HEK293 (cell line): ENCODE data around the gene DOCK7.
A peak's percentile ranks its signal among the peaks of the same experiment; 100 is the strongest.

Source experiments
- BCL11B ChIP-seq: fragments of 450-650 bp; formaldehyde crosslinking; IDR thresholded peaks from 2 replicates; pipeline ENCODE4 v1.5.1; 2016; ENCODE audit warnings: low read depth, missing biosample characterization, missing genetic modification characterization
- CTCF ChIP-seq: fragments of 450-650 bp; formaldehyde crosslinking; IDR thresholded peaks from 2 replicates; pipeline ENCODE4 v1.5.1; 2016; ENCODE audit warnings: missing biosample characterization, missing genetic modification characterization
- HOXC10 ChIP-seq: sonication (generic); formaldehyde crosslinking; IDR thresholded peaks from 2 replicates; pipeline ENCODE4 v1.8.1; 2023; ENCODE audit warnings: mild to moderate bottlenecking, missing genetic modification reagents
- KLF1 ChIP-seq: fragments of 450-650 bp; formaldehyde crosslinking; IDR thresholded peaks from 2 replicates; pipeline ENCODE4 v1.5.1; 2016; ENCODE audit warnings: missing biosample characterization, missing genetic modification characterization
- KLF8 ChIP-seq: fragments of 450-650 bp; formaldehyde crosslinking; IDR thresholded peaks from 2 replicates; pipeline ENCODE4 v1.5.1; 2016; ENCODE audit warnings: missing biosample characterization, missing genetic modification characterization
- KLF9 ChIP-seq: fragments of 450-650 bp; formaldehyde crosslinking; IDR thresholded peaks from 2 replicates; pipeline ENCODE4 v1.5.1; 2016; ENCODE audit warnings: missing biosample characterization, missing genetic modification characterization, low read depth
- SETDB1 ChIP-seq: IDR thresholded peaks from one replicate; pipeline ENCODE4 v1.6.1; 2017; ENCODE audit warnings: mild to moderate bottlenecking, low read length, moderate library complexity, mixed read lengths; ENCODE audit not compliant: insufficient read length
- SP3 ChIP-seq: fragments of 450-650 bp; formaldehyde crosslinking; IDR thresholded peaks from 2 replicates; pipeline ENCODE4 v1.5.1; 2016; ENCODE audit warnings: missing biosample characterization, missing genetic modification characterization
- ZBTB11 ChIP-seq: fragments of 450-650 bp; formaldehyde crosslinking; conservative IDR thresholded peaks from 2 replicates; pipeline ENCODE4 v1.5.1; 2016; ENCODE audit warnings: low read depth, missing biosample characterization, missing genetic modification characterization
- ZBTB17 ChIP-seq: fragments of 450-650 bp; formaldehyde crosslinking; IDR thresholded peaks from 2 replicates; pipeline ENCODE4 v1.5.1; 2016; ENCODE audit warnings: missing biosample characterization, missing genetic modification characterization
- ZFHX2 ChIP-seq: fragments of 450-650 bp; formaldehyde crosslinking; conservative IDR thresholded peaks from 2 replicates; pipeline ENCODE4 v1.5.1; 2016; ENCODE audit warnings: missing biosample characterization, missing genetic modification characterization
- ZFP69B ChIP-seq: fragments of 450-650 bp; formaldehyde crosslinking; IDR thresholded peaks from 2 replicates; pipeline ENCODE4 v1.5.1; 2016; ENCODE audit warnings: missing biosample characterization, missing genetic modification characterization
- ZNF112 ChIP-seq: fragments of 450-650 bp; formaldehyde crosslinking; IDR thresholded peaks from 2 replicates; pipeline ENCODE4 v1.5.0; 2017; ENCODE audit warnings: missing biosample characterization, missing genetic modification characterization
- ZNF16 ChIP-seq: fragments of 450-650 bp; formaldehyde crosslinking; IDR thresholded peaks from 2 replicates; pipeline ENCODE4 v1.5.1; 2016; ENCODE audit warnings: low read depth, missing biosample characterization, missing genetic modification characterization
- ZNF24 ChIP-seq: fragments of 450-650 bp; formaldehyde crosslinking; IDR thresholded peaks from 2 replicates; pipeline ENCODE4 v1.5.1; 2016; ENCODE audit warnings: missing biosample characterization, missing genetic modification characterization
- ZNF366 ChIP-seq: fragments of 450-650 bp; formaldehyde crosslinking; conservative IDR thresholded peaks from 2 replicates; pipeline ENCODE4 v1.5.1; 2016; ENCODE audit warnings: missing biosample characterization, missing genetic modification characterization
- ZNF426 ChIP-seq: fragments of 450-650 bp; formaldehyde crosslinking; IDR thresholded peaks from 2 replicates; pipeline ENCODE4 v1.5.1; 2017; ENCODE audit warnings: missing biosample characterization, missing genetic modification characterization, mild to moderate bottlenecking, inconsistent platforms, moderate library complexity
- ZNF623 ChIP-seq: fragments of 450-650 bp; formaldehyde crosslinking; IDR thresholded peaks from 2 replicates; pipeline ENCODE4 v1.5.1; 2016; ENCODE audit warnings: missing biosample characterization, missing genetic modification characterization
- ZNF670 ChIP-seq: fragments of 450-650 bp; formaldehyde crosslinking; IDR thresholded peaks from 2 replicates; pipeline ENCODE4 v1.5.1; 2016; ENCODE audit warnings: missing biosample characterization, missing genetic modification characterization, low read depth
- ZNF768 ChIP-seq: fragments of 450-650 bp; formaldehyde crosslinking; IDR thresholded peaks from 2 replicates; pipeline ENCODE4 v1.5.1; 2018; ENCODE audit warnings: missing biosample characterization, mild to moderate bottlenecking, missing genetic modification characterization
- ZSCAN30 ChIP-seq: fragments of 450-650 bp; IDR thresholded peaks from 2 replicates; pipeline ENCODE4 v1.5.1; 2018; ENCODE audit warnings: missing biosample characterization, mild to moderate bottlenecking, missing genetic modification characterization, moderate library complexity
- TF ChIP-seq, protein P1 (sequence below): fragments of 450-650 bp; formaldehyde crosslinking; IDR thresholded peaks from 2 replicates; pipeline ENCODE4 v1.5.1; 2016; ENCODE audit warnings: missing biosample characterization, missing genetic modification characterization
- TF ChIP-seq, protein P2 (sequence below): fragments of 450-650 bp; formaldehyde crosslinking; IDR thresholded peaks from 2 replicates; pipeline ENCODE4 v1.5.1; 2017; ENCODE audit warnings: missing biosample characterization, missing genetic modification characterization
- TF ChIP-seq, protein P3 (sequence below): fragments of 450-650 bp; formaldehyde crosslinking; IDR thresholded peaks from 2 replicates; pipeline ENCODE4 v1.5.1; 2017; ENCODE audit warnings: missing biosample characterization, missing genetic modification characterization
- TF ChIP-seq, protein P4 (sequence below): fragments of 450-650 bp; formaldehyde crosslinking; IDR thresholded peaks from 2 replicates; pipeline ENCODE4 v1.5.1; 2017; ENCODE audit warnings: missing biosample characterization, missing genetic modification characterization
- TF ChIP-seq, protein P5 (sequence below): fragments of 450-650 bp; formaldehyde crosslinking; IDR thresholded peaks from 2 replicates; pipeline ENCODE4 v1.5.1; 2016; ENCODE audit warnings: missing biosample characterization, missing genetic modification characterization

DOCK7 gene

GRCh38 chr1:62687903-62688686 lies at the start of gene DOCK7 (continued):
- no peak; the same call in 1 of the 2 replicates for TF ChIP-seq CTCF (tag by site-specific recombination)
- TF ChIP-seq, protein P1, sequence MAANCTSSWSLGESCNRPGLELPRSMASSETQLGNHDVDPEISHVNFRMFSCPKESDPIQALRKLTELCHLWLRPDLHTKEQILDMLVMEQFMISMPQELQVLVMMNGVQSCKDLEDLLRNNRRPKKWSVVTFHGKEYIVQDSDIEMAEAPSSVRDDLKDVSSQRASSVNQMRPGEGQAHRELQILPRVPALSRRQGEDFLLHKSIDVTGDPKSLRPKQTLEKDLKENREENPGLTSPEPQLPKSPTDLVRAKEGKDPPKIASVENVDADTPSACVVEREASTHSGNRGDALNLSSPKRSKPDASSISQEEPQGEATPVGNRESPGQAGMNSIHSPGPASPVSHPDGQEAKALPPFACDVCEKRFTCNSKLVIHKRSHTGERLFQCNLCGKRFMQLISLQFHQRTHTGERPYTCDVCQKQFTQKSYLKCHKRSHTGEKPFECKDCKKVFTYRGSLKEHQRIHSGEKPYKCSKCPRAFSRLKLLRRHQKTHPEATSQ (tag by site-specific recombination) = peak; percentile 59; the same call in 1 of the 2 replicates
- TF ChIP-seq, protein P2, sequence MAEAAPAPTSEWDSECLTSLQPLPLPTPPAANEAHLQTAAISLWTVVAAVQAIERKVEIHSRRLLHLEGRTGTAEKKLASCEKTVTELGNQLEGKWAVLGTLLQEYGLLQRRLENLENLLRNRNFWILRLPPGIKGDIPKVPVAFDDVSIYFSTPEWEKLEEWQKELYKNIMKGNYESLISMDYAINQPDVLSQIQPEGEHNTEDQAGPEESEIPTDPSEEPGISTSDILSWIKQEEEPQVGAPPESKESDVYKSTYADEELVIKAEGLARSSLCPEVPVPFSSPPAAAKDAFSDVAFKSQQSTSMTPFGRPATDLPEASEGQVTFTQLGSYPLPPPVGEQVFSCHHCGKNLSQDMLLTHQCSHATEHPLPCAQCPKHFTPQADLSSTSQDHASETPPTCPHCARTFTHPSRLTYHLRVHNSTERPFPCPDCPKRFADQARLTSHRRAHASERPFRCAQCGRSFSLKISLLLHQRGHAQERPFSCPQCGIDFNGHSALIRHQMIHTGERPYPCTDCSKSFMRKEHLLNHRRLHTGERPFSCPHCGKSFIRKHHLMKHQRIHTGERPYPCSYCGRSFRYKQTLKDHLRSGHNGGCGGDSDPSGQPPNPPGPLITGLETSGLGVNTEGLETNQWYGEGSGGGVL (tag by site-specific recombination) = peak; percentile 61; the same call in 1 of the 2 replicates
- TF ChIP-seq ZNF623 (tag by site-specific recombination) = no peak
- TF ChIP-seq KLF9 (tag by site-specific recombination) = peak; percentile 30; the same call in 1 of the 2 replicates
- TF ChIP-seq, protein P3, sequence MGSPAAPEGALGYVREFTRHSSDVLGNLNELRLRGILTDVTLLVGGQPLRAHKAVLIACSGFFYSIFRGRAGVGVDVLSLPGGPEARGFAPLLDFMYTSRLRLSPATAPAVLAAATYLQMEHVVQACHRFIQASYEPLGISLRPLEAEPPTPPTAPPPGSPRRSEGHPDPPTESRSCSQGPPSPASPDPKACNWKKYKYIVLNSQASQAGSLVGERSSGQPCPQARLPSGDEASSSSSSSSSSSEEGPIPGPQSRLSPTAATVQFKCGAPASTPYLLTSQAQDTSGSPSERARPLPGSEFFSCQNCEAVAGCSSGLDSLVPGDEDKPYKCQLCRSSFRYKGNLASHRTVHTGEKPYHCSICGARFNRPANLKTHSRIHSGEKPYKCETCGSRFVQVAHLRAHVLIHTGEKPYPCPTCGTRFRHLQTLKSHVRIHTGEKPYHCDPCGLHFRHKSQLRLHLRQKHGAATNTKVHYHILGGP (tag by site-specific recombination) = no peak
- no peak for TF ChIP-seq SETDB1
- TF ChIP-seq ZNF24 (tag by site-specific recombination) = 0 out of 2 replicates have a peak, but pooled peaks have one; percentile 37
- TF ChIP-seq ZBTB17 (tag by site-specific recombination) = peak; percentile 99
- TF ChIP-seq ZNF426 (tag by site-specific recombination) = no peak
- TF ChIP-seq BCL11B = no peak
- peak; percentile 51 for TF ChIP-seq ZFP69B (tag by site-specific recombination)
- TF ChIP-seq, protein P4, sequence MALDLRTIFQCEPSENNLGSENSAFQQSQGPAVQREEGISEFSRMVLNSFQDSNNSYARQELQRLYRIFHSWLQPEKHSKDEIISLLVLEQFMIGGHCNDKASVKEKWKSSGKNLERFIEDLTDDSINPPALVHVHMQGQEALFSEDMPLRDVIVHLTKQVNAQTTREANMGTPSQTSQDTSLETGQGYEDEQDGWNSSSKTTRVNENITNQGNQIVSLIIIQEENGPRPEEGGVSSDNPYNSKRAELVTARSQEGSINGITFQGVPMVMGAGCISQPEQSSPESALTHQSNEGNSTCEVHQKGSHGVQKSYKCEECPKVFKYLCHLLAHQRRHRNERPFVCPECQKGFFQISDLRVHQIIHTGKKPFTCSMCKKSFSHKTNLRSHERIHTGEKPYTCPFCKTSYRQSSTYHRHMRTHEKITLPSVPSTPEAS (tag by site-specific recombination) = no peak; the same call in 1 of the 2 replicates
- TF ChIP-seq ZNF366 = peak; percentile 67
- TF ChIP-seq, protein P5, sequence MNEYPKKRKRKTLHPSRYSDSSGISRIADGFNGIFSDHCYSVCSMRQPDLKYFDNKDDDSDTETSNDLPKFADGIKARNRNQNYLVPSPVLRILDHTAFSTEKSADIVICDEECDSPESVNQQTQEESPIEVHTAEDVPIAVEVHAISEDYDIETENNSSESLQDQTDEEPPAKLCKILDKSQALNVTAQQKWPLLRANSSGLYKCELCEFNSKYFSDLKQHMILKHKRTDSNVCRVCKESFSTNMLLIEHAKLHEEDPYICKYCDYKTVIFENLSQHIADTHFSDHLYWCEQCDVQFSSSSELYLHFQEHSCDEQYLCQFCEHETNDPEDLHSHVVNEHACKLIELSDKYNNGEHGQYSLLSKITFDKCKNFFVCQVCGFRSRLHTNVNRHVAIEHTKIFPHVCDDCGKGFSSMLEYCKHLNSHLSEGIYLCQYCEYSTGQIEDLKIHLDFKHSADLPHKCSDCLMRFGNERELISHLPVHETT = 0 out of 2 replicates have a peak, but pooled peaks have one; percentile 25
- TF ChIP-seq KLF1 (tag by site-specific recombination) = no peak
- TF ChIP-seq SP3 (tag by site-specific recombination) = peak; percentile 6; the same call in 1 of the 2 replicates
- peak; percentile 5; the same call in 1 of the 2 replicates for TF ChIP-seq ZFHX2 (tag by site-specific recombination)
- no peak for TF ChIP-seq ZNF16 (tag by site-specific recombination)
- TF ChIP-seq ZSCAN30 (tag by site-specific recombination) = peak; percentile 93
- TF ChIP-seq ZNF112 = no peak
- TF ChIP-seq HOXC10 (CRISPR knock-in tag) = no peak
- TF ChIP-seq KLF8 (tag by site-specific recombination) = peak; percentile 68; the same call in 1 of the 2 replicates
- TF ChIP-seq ZNF670 = no peak
- TF ChIP-seq ZBTB11 (tag by site-specific recombination) = peak; percentile 54; the same call in 1 of the 2 replicates
- no peak for TF ChIP-seq ZNF768
